ENCODE results near the gene SFT2D2.

- TF ChIP-seq CTCF (IDR thresholded peaks at IDR 0.05) (no peak), POLR2A (IDR thresholded peaks at IDR 0.05) (no peak)
These were observed 47.8 kb downstream of the SFT2D2 start for GRCh38 chr1:168273575-168273974.
